ENCODE data around the gene OR2B6.
"Not testable (repeated sequence)": the region's sequence is repeated elsewhere in the genome, so short reads cannot be mapped to it uniquely, and the experiment has no call there.

The OR2B6 gene

DNA sequence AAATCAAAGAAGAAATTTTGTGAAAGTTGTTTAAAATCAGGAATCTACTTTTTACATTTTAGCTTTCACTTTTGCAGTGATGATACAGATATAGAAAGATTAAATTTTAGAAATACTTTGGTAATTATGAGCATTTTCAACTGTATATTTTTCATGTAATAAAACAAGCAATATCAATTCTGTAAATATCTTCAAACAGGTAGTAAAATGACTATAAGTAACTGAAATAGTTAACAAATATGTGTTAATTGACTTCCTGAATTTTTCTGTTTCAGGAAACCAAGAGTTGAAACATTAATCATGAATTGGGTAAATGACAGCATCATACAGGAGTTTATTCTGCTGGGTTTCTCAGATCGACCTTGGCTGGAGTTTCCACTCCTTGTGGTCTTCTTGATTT, at the start of gene OR2B6:
Gene OR2B6 (plus strand): TSS at position 301 of the 400 bp plus-strand sequence. CDS start 0 bp downstream, at position 301.
- H3K27ac ChIP-seq = no peak within 1 kb of the TSS
- no peaks in the 10 kb centered on the region for H3K27me3 ChIP-seq (replicated peaks)
- DNase-seq = no peak
- no peaks in the 10 kb centered on the region for H3K36me3 ChIP-seq (replicated peaks)
- TF ChIP-seq, protein P1, sequence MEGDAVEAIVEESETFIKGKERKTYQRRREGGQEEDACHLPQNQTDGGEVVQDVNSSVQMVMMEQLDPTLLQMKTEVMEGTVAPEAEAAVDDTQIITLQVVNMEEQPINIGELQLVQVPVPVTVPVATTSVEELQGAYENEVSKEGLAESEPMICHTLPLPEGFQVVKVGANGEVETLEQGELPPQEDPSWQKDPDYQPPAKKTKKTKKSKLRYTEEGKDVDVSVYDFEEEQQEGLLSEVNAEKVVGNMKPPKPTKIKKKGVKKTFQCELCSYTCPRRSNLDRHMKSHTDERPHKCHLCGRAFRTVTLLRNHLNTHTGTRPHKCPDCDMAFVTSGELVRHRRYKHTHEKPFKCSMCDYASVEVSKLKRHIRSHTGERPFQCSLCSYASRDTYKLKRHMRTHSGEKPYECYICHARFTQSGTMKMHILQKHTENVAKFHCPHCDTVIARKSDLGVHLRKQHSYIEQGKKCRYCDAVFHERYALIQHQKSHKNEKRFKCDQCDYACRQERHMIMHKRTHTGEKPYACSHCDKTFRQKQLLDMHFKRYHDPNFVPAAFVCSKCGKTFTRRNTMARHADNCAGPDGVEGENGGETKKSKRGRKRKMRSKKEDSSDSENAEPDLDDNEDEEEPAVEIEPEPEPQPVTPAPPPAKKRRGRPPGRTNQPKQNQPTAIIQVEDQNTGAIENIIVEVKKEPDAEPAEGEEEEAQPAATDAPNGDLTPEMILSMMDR (IDR thresholded peaks at IDR 0.05; ENCODE audit: low read depth, low read length, missing control alignments) = no peak
- no peak within 1 kb of the TSS for H3K4me3 ChIP-seq (ENCODE audit: low read depth, low read length)
- in situ Hi-C loops (cut with HindIII; ENCODE audit: low pct_ligation_motif_present, low sequenced_read_pairs) = no loop called here

DNA sequence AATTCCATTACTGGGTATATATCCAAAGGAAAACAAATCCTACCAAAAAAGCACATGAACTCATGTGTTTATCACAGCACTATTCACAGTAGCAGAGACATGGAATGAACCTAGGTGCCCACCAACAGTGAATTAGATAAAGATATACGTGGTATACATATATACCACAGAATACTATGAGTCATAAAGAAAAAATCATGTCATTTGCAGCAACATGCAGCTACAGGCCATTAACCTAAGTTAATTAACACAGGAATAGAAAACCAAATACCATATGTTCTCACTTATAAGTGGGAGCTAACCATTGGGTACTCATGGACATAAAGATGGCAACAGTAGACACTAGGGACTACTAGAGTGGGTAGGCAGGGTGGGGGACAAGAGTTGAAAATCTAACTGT, 49.0 kb upstream of the OR2B6 start:
- in situ Hi-C loops (cut with HindIII; ENCODE audit: low pct_ligation_motif_present, low sequenced_read_pairs) = no loop called here
- Histone ChIP-seq H3K4me3 (ENCODE audit: low read depth, low read length) (no peak overlapping the region), H3K27me3 (replicated peaks) (peaks cover 1% of the 10 kb centered on the region), H3K27ac (no peak overlapping the region), H3K36me3 (replicated peaks) (no peaks in the 10 kb centered on the region)
- TF ChIP-seq, protein P1 (IDR thresholded peaks at IDR 0.05; ENCODE audit: low read depth, low read length, missing control alignments) = no peak
- DNase-seq = no peak

DNA sequence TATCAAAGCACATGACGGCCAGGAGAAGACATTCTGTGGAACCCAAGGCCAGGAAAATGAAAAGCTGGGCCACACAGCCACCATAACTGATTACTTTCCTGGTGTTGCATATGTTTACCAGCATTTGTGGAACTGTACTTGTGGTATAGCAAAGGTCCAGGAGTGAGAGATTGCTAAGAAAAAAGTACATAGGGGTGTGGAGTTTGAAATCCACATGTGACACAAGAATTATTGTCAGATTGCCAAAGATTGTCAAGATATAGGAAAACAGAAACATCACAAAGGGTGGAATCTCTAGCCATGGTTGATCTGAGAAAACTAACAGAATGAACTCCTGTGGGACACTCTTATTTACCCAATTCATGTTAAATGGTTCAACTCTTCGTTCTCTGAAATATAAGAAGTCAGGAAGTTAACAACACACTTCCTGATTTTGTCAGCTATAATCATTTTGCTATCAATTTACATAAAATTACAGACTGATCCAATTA, 45.0 kb upstream of the OR2B6 start, which contains the start of gene OR2B2:
Gene OR2B2 (minus strand): TSS at position 441 of the 491 bp plus-strand sequence. CDS start 77 bp downstream, at position 364.
- Histone ChIP-seq H3K27me3 (replicated peaks) (peaks cover 1% of the 10 kb centered on the region), H3K36me3 (replicated peaks) (no peaks in the 10 kb centered on the region), H3K27ac (no peak within 1 kb of the TSS), H3K4me3 (ENCODE audit: low read depth, low read length) (no peak within 1 kb of the TSS)
- in situ Hi-C loops (cut with HindIII; ENCODE audit: low pct_ligation_motif_present, low sequenced_read_pairs) = no loop called here
- TF ChIP-seq, protein P1 (IDR thresholded peaks at IDR 0.05; ENCODE audit: low read depth, low read length, missing control alignments) = no peak
- DNase-seq = no peak

DNA sequence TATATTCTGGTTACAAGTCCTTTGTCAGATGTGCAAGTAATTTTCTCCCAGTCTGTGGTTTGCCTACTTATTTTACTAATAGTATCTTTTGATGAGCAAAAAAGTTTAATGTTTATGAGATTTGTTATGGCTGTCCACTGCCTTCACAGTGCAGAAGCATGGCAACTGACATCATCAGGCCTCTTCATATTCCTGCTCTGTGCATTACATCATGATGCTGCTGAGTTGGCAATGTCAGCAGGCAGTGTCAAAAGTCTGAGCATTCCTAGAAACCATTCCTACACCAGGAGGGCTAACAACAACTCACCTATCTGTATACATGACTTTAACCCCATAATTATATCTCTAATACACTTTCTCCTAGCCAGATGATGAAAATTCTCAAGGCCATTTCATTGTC, 34.1 kb upstream of the OR2B6 start:
- H3K27me3 ChIP-seq (replicated peaks) = no peaks in the 10 kb centered on the region
- in situ Hi-C loops (cut with HindIII; ENCODE audit: low pct_ligation_motif_present, low sequenced_read_pairs) = no loop called here
- H3K4me3 ChIP-seq (ENCODE audit: low read depth, low read length) = no peak overlapping the region
- TF ChIP-seq, protein P1 (IDR thresholded peaks at IDR 0.05; ENCODE audit: low read depth, low read length, missing control alignments) = no peak
- H3K36me3 ChIP-seq (replicated peaks) = no peaks in the 10 kb centered on the region
- no peak for DNase-seq
- H3K27ac ChIP-seq = no peak overlapping the region

DNA sequence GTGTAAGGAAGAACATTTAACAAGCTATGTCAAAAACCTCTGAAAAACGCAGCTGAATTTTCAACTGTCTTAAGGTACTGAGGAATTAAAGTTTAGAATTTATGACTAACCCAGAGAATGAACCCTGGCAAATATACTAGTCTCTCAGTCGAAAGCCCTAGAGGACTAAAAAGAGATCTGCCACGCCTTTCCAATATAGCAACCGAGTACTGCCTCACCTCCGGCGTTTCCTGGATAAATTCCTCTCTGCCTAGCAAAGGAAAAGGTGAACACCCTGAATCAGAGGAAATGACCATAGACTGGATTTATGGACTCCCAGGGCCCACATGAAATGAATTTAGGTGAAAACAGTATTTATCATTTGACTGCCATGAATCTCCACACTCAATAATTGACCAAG, 32.9 kb upstream of the OR2B6 start:
- in situ Hi-C loops (cut with HindIII; ENCODE audit: low pct_ligation_motif_present, low sequenced_read_pairs) = no loop called here
- no peak for DNase-seq
- Histone ChIP-seq H3K4me3 (ENCODE audit: low read depth, low read length) (no peak overlapping the region), H3K27me3 (replicated peaks) (no peaks in the 10 kb centered on the region), H3K27ac (no peak overlapping the region), H3K36me3 (replicated peaks) (no peaks in the 10 kb centered on the region)
- TF ChIP-seq, protein P1 (IDR thresholded peaks at IDR 0.05; ENCODE audit: low read depth, low read length, missing control alignments) = no peak

DNA sequence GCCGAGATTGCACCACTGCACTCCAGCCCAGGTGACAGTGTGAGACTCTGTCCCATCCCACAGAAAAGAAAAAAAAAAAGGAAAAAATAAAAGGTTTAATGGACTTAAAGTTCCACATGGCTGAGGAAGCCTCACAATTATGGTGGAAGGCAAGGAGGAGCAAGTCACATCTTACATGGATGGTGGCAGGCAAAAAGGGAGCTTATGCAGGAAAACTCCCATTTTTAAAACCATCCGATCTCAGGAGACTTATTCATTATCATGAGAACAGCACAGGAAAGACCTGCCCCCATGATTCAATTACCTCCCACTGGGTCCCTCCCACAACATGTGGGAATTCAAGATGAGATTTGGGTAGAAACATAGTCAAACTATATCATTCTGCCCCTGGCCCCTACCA, 29.0 kb upstream of the OR2B6 start:
- H3K4me3 ChIP-seq (ENCODE audit: low read depth, low read length); H3K27me3 ChIP-seq (replicated peaks); H3K36me3 ChIP-seq (replicated peaks); H3K27ac ChIP-seq; in situ Hi-C loops (cut with HindIII; ENCODE audit: low pct_ligation_motif_present, low sequenced_read_pairs); DNase-seq: not testable (repeated sequence)

DNA sequence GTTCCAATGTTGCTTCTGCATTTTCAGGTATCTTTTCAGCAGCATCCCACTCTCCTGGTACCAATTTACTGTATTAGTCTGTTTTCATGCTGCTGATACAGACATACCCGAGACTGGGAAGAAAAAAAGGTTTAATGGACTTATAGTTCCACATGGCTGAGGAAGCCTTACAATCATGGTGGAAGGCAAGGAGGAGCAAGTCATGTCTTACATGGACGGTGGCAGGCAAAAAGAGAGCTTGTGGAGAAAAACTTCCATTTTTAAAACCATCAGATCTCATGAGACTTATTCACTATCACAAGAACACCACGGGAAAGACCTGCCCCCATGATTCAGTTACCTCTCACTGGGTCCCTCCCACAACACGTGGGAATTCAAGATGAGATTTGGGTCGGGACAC, 27.1 kb upstream of the OR2B6 start:
- H3K36me3 ChIP-seq (replicated peaks); H3K27me3 ChIP-seq (replicated peaks); H3K27ac ChIP-seq; DNase-seq; in situ Hi-C loops (cut with HindIII; ENCODE audit: low pct_ligation_motif_present, low sequenced_read_pairs); H3K4me3 ChIP-seq (ENCODE audit: low read depth, low read length): not testable (repeated sequence)
